GM21619 (cell line): ENCODE measurements around the gene MDK.

Experiments
- ATAC-seq: cut with Tn5 transposase; IDR thresholded peaks from one replicate; pipeline ENCODE4 v1.9.1; 2021; ENCODE audit not compliant: unreplicated experiment

The MDK gene

DNA sequence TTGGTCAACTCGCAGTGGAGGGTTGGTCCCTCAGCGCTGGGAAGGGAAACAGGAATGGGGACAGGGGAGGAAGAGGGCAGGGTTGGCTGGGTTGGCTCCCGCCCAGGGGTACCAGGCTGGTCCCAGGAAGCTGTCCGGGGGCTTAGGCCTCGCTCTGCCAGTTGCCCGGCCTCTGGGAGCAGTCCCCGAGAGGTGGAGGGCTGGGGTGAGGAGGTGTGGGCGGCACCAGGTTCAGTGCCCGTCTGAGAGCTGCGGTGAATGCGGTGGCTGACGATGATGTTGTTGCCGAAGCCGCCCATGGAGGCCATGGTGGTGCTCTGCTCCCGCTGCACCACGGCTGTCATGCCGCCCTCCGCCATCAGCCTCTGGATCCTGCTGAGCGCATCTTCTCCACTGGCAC lies 16.1 kb downstream of the MDK start:
- no peak for ATAC-seq

GRCh38 chr11:46402957-46403902 lies 21.8 kb downstream of the MDK start:
- no peak for ATAC-seq

GRCh38 chr11:46404476-46405017 lies 23.1 kb downstream of the MDK start:
- no peak for ATAC-seq

GRCh38 chr11:46407635-46408034 lies 26.2 kb downstream of the MDK start:
- no peak for ATAC-seq

- no peak for ATAC-seq
These were observed 27.0 kb downstream of the MDK start for GRCh38 chr11:46408407-46408986.

- ATAC-seq, result no peak
These were observed 28.6 kb downstream of the MDK start for GRCh38 chr11:46410021-46410420.

GRCh38 chr11:46413760-46414465 lies 32.4 kb downstream of the MDK start:
- no peak for ATAC-seq

- ATAC-seq, result no peak
These were observed 33.0 kb downstream of the MDK start for GRCh38 chr11:46414466-46414796.

GRCh38 chr11:46414879-46415278 lies 33.4 kb downstream of the MDK start:
- ATAC-seq, result no peak

DNA sequence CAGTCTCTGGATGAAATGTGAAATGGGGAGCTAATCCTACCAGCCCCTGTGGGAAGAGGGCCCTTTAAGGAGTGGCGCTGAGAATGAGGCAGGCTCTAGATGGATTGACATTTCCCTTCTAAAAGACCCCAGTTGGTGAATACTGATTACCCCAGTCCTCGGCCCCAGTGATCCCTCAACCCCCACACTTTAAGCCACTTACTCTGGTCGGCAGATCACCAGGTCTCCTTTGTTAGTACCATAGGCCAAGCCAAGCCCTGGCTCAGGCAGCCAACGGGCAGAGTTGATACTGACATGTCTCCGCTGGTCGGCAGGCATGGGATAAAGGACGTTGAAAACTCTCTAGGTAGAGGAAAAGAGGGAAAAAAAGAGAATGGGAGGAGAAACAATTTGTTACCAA lies 36.2 kb downstream of the MDK start:
- no peak for ATAC-seq

DNA sequence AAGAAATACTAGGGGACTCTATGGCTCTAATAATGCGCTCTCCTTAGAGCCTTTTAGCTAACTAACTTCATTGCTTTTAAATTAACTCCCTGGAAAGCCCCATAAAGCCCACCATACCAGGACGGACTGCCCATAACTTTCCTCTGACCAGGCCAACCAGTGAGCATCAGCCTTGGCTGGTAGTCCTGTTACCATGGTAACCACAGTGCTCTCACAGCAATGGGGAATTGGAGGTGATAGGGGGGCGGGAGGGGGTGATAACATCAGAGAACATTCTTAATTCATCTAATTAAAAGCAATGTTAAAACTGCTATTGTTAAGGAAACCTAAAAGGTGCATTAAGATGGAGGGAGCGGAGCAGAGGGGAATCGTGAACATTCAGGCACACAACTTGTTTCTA lies 37.3 kb downstream of the MDK start:
- ATAC-seq, result no peak

- no peak for ATAC-seq
These were observed 39.0 kb downstream of the MDK start for GRCh38 chr11:46420513-46420912.

DNA sequence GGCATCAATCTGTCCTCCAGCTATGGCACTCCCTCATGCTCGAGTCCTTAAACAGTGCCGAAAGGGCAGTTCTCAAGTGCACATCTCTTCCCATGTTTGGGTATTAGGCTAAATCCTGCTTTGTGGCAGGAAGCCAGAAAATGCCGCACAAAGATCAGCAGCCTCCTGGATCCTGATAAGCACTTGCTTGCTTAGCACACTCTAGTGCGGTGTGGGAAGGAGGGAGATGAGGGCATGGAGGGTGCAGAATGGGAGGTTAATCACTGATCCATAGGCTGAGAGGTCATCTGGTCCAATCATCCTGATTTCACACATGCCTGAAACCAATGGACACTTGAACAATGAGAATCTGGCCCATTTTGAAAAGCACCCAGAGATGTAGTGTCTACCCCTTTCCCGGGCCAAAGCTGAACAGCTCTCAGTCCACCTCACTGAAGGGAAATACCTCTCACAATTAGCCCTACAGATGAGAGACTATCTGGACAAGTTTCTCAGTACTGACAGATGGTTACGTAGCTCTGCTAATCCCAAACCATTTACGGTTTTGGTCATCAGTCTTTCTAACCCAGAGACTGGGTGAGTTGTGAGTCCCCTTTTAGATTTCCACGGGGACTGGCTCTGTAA lies 39.9 kb downstream of the MDK start:
- no peak for ATAC-seq

GRCh38 chr11:46422588-46422987 lies 41.1 kb downstream of the MDK start:
- ATAC-seq, result no peak

DNA sequence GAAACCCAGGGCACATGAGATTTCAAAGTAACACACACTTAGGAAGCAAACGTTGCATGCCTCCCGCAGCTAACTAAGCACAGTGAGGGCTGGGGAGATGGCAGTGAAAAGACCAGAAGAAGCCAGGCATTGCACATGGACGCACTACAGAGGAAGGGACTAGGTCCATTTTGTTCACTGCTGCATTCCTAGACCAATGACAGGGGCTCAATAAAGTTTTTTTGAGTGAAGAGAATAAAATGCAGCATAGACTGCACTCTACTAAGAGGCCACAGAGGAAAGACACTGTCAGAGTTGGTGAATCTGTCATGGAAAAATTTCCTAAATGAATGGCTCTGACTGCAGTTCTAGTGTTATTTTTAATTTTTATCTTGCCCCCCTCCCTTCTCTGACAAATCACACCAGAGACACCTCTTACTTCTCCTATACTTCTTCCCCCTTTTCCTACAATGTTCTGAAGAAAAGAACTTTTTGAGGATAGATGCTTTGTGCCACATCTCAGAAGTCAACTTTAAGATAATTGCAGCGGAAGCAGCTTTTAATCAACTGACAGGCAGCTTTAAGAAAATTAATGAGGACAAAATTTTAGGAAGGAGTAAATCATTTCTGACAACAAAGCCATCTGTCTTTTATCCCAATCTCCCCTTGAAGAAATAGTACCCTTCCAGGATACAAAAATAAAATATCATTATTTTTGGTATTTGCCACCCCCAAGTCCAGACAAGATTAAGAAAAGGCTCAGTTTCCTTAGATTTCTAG lies 44.9 kb downstream of the MDK start:
- ATAC-seq, result no peak

- ATAC-seq, result no peak
These were observed 45.9 kb downstream of the MDK start for GRCh38 chr11:46427364-46427763.

DNA sequence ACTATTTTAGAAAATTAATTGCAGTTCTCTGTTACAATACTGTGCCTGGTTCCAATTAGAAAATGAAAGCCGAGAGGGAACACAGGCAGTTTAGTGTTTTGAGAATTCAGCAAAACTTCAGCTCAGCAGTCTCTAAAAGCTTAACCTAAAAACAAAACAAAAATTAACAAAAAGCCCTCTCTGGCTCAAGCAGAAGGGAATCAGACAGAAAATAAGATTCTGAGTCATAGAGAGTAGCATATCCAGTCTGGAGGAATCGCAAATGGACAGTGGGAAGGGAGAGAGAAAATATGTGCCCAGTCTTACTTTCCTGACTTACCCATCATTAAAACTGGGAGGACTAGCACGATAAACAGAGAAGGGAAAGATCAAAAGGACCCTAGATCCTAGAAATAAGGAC lies 48.2 kb downstream of the MDK start:
- ATAC-seq, result no peak

- no peak for ATAC-seq
These were observed 49.7 kb downstream of the MDK start for GRCh38 chr11:46431211-46431610.
